GM12864 (cell line): Measurements from ENCODE around the gene FAM180A.
A peak's percentile ranks its signal among the peaks of the same experiment; 100 is the strongest.

Experiments used
- DNase-seq: peaks from one replicate; pipeline ENCODE4 v3.0.0-alpha.2; 2011; ENCODE audit warnings: low read depth
- H3K4me3 ChIP-seq: 2 replicates; pipeline ENCODE4 v1.5.1; 2011; ENCODE audit warnings: mild to moderate bottlenecking, low read depth, low read length, control low read depth
- CTCF ChIP-seq: IDR thresholded peaks from 2 replicates; pipeline ENCODE4 v1.5.1; 2011; ENCODE audit warnings: low read depth, mild to moderate bottlenecking, moderate library complexity, low read length, control low read depth, inconsistent platforms; ENCODE audit errors: missing control alignments

FAM180A gene

GRCh38 chr7:135712182-135712782, 36.3 kb downstream of the FAM180A start:
- TF ChIP-seq CTCF = no peak
- no peak for DNase-seq
- no peak overlapping the region for H3K4me3 ChIP-seq

- H3K4me3 ChIP-seq = no peak overlapping the region
- no peak for DNase-seq
- no peak for TF ChIP-seq CTCF
Observed at GRCh38 chr7:135711139-135711469, 37.5 kb downstream of the FAM180A start.

- no peak overlapping the region for H3K4me3 ChIP-seq
- DNase-seq = no peak
- TF ChIP-seq CTCF = peak; percentile 81
Observed at GRCh38 chr7:135710417-135711138, 38.0 kb downstream of the FAM180A start.

- no peak for DNase-seq
- no peak overlapping the region for H3K4me3 ChIP-seq
- no peak for TF ChIP-seq CTCF
Observed at GRCh38 chr7:135709508-135709907, 39.1 kb downstream of the FAM180A start.

GRCh38 chr7:135708041-135708440, 40.6 kb downstream of the FAM180A start:
- no peak for DNase-seq
- TF ChIP-seq CTCF = no peak
- no peak overlapping the region for H3K4me3 ChIP-seq

GRCh38 chr7:135707570-135707966, 41.0 kb downstream of the FAM180A start:
- no peak for DNase-seq
- H3K4me3 ChIP-seq = no peak overlapping the region
- TF ChIP-seq CTCF = no peak
